GM21576 (cell line): ENCODE measurements around the gene FHAD1.

Experiments
- ATAC-seq: cut with Tn5 transposase; IDR thresholded peaks from one replicate; pipeline ENCODE4 v1.9.1; 2021; ENCODE audit warnings: mild to moderate bottlenecking, moderate library complexity; ENCODE audit not compliant: unreplicated experiment

Gene FHAD1

GRCh38 chr1:15245593-15246360, 1.2 kb upstream of the FHAD1 start:
- ATAC-seq, result no peak

DNA sequence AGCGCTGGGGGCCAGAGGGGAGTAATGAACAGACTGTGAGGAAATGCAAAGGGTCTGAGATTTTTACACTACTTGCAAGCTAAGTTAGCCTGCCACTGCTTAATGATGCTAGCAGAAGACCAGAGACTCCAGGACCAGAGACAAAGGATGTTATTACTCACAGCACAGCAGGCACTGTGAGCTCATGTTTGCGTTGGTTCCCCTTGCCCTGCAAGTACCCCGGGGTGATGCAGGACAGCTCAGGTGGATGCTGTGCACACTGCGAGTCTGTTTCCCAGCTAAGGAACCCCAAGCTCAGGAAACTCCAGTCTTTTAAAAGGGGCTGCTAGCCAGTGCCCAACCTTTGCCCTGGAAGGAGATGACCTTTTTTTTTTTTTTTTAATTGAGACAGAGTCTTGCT, 1.2 kb downstream of the FHAD1 start:
- ATAC-seq, result no peak

DNA sequence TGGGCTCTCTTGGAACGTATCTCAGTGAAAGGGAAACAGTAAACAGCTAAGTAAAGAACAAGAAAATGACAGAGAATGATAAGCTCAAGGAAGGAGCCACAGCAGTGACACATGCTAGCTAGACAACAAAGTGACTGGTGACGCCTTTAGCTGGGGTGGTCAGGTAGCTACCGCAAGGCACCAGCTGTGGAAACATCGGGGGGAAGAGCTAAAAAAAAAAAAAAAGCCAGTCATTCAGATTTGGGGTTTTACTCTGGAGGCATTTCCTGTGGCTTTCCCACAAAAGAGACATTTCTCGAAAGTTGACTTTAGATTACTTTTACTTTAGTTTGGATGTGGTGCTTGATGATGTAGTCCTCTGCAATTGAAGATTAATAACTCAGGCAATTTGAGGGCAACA, 2.1 kb downstream of the FHAD1 start:
- ATAC-seq, result no peak

DNA sequence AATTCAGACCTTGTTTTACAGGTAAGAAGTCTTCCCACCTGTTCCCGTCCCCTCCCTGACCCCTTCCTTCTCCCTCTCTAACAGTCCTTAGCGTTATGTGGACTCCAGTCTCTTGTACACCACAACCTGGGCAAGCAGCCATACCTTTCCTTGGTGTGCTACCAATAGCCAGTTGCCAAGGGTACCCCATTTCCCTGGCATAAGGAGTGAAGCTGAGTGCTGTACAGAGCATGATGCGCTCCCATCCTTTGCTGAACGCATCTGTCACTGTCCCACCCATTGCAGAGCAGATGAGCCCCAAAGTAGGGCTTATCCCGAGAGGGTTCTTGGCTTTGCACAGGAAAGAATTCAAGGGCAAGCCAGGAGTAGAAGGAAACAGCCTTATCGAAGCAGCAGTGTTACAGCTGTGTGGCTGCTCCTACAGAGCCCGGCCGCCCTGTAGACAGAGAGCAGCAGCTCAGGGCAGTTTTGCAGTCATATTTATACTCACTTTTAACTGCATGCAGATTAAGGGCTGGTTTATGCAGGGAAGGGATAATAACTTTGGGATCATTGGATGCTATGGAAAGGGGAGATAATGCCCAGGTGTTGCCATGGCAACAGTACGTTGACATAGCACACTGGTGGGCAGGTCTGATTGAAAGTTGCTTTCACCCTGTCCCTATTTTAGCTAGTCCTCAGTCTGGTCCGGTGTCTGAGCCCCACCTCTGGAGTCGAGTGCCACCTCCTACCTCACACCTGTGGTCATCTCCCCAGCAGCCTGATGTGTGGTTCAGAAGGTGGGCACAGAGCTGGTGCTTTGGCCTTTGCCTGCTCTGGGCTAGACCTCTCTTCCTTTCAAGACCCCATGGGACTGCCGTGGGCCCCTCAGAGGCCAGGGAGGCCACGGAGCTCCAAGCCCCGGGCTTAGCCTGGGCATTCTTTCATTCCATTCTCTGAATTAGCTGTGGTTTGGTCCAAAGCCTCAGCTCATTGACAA, 5.1 kb downstream of the FHAD1 start:
- no peak for ATAC-seq

DNA sequence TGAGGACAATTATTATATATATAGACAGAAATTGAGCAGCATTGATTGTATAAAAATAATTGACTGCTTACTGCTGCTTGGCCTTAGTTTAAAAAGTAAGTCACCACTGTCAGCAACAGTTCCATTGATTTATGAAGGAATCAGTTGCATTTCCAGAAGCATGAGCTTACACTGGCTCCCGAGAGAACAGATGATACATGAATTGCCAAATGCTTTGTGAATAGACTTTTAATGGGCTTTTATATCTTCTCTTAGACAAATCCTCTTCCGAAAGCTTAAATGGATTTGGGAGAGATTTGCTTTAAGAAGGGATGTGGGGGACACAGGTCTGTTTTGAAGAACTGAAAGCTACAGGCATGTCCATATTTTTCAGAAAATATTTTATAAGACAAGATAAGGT, 7.5 kb downstream of the FHAD1 start:
- ATAC-seq, result no peak

- no peak for ATAC-seq
Observed at GRCh38 chr1:15255582-15256149, 8.6 kb downstream of the FHAD1 start.

DNA sequence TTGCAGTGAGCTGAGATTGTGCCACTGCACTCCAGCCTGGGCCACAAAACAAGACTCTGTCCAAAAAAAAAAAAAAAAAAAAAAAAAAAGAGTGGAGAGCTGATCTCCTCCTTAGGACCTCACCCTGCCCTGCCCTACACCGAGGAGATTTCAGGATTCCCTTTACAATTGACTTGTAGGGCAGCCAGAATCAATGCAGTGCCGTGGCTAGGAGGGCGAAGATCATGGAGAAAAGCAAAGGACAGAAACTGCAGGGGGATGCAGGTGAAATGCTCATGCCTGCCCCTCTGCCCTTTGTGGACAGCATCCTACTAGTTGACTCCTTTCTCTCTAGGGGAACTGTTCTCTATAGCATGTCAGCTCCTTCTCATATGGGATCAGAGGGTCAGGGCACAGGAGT, 9.6 kb downstream of the FHAD1 start:
- ATAC-seq, result no peak

DNA sequence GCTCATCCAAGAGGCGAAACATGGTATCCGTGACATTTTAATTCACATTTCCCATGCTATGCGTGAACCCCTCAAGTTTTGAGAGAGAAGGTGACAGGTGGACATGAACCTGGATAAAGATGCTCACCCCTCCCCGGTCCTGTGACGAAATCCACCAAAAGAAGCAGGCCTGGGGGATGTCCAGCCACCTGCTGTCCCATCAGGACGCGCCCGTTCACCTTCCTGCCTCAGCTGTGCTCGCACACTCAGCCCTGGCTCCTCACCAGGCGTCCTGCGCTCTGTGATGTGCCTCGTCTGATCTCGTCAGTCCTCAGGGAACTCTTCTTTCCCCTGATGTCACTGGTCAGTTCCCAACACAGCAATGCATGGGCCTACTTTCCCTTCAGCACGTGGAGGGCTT, 10.3 kb downstream of the FHAD1 start:
- no peak for ATAC-seq

DNA sequence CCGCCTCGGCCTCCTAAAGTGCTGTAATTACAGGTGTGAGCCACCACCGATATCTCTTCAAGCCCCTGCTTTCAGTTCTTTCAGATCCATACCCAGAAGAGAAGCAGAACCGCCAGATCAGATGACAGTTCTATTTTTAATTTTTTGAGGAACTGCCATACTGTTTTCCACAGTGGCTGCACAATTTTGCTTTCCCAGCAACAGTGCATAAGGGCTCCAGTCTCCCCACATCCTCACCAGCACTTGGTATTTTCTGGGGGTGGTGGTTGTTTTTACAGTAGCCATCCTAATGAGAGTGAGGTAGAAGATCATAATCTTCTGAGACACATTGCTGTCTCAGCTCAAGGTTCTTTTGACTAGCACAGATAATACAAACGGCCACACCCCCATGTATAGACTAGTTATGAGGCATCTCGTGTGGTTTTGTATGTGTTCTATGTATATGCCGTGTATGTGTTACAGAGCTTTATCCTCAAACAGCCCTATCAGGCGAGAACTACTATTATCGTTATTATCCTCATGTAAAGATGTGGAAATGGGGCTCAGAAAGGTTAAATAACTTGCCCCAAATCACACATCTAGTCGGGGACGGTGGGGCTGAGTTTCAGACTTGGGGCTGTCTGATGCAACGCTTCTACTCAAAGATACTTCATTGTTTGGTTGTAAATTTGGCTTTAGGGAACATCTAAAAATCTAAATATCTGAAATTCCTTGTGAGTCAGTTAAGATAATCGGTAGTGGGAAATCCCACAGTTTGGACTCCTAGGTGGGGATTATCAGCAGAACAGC, 12.0 kb downstream of the FHAD1 start:
- no peak for ATAC-seq

DNA sequence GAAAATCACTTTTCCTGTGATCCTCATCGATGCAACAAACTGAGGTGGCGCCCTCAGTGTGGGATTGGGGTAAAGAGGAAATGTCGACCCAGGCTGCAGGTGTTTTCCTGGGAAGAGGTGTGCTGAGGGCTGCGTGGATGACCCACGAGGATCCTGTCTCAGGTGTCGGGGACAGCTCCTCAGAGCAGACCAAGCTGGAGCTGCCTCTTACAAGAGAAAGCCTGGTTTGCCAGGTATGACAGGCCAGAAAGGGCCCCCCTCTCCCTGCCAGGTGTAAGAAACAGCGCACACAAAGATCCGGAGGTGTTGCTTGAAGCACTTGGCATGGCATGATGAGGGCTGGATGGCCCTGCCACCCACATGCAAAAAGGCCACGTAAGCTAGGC, 12.6 kb downstream of the FHAD1 start:
- ATAC-seq, result no peak

DNA sequence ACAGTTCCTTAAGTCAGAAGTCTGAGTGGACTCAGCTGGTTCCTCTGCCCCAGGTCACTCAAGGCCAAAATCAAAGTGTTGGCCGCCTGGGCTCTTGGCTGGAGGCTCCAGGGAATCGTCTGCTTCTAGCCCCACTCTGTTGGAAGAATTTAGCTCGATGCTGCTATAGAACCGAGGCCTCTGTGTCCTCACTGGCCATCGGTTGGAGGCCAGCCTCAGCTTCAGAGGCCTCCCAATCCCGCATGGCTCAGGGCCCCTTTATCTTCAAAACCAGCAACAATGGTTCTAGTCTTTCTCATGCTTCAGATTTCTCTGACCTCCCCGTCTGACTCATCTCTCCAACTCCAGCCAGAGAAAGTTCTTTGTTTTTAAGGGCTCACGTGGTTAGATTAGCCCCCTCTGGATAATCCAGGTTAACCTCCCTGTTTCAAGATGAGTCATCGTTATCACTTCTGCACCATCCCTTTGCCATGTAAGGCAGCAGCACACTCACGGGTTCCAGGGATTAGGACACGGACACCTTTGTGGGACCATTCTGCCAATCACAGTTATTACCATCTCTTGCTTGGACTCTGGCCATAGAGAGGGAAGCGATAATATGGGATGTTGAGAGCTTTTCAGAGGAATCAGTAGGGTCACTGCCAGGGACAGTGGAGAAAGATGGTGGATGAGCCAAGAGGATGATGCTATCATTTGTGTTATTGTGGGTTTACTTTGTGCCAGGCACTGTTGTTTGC, 13.6 kb downstream of the FHAD1 start:
- no peak for ATAC-seq

- ATAC-seq, result no peak
Observed at GRCh38 chr1:15261155-15262002, 14.4 kb downstream of the FHAD1 start.

DNA sequence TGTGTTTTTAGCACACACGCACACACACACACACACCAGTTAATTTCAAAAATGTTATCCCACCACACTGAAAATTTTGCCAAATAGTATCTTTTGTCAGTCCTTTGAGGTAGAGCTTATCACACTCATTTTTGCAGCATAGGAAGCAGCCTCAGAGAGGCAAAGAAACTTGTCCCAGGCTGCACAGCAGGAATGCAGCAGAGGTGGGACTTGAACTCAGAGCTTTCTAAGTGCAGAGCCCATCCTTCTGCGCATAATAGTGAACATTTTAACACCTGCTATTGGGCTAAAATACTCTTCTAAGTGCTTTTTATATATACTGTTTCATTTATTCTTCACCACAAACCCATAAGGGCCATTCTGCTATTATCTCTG, 15.0 kb downstream of the FHAD1 start:
- no peak for ATAC-seq

DNA sequence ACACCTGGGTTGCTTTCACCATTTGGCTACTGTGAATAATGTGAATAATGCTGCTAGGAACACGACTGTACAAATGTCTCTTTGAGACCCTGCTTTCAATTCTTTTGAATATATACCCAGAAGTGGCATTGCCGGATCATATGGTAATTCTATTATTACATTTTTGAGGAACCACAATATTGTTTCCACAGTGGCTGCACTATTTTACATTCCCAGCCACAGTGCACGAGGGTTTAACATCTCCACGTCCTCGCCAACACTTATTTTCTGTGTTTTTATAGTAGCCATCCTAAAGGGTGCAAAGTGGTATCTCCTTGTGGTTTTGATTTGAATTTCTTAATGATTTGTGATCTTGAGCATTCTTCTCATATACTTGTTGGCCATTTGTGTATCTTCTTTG, 15.7 kb downstream of the FHAD1 start:
- no peak for ATAC-seq

DNA sequence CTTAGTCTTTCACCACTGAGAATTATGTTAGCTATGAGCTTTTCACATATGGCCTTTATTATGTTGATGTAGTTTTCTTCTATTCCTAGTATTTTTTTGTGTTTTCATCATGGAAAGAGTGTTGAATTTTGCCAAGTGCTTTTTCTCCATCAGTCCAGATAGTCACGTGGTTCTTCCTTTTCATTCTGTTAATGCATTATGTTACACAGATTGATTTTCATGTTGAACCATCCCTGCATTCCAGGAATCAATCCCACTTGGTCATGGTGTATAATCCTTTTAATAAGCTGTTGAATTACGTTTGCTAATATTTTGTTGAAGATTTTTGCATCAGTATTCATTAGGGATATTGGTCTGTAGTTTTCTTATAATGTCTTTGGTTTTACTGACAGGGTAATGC, 17.7 kb downstream of the FHAD1 start:
- ATAC-seq, result no peak

DNA sequence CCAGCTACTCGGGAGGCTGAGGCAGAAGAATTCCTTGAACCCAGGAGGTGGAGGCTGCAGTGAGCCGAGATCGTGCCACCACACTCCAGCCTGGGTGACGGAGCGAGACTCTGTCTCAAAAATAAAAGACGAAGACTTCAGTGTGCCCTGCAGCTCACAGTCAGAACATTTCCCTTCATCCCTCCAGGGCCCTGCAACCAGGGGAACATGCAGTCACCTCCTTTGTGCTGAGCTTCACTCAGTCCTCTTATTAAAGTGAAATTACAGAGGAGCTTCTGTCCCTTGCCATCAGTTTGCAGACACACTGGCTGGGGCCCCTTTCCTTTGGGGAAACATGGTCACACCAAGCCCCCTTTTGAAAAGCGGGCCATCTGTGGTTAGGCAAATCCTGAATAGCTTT, 24.2 kb downstream of the FHAD1 start:
- ATAC-seq, result no peak

- ATAC-seq, result no peak
Observed at GRCh38 chr1:15272009-15272781, 25.2 kb downstream of the FHAD1 start.

- ATAC-seq, result no peak
Observed at GRCh38 chr1:15272782-15273127, 25.7 kb downstream of the FHAD1 start.

DNA sequence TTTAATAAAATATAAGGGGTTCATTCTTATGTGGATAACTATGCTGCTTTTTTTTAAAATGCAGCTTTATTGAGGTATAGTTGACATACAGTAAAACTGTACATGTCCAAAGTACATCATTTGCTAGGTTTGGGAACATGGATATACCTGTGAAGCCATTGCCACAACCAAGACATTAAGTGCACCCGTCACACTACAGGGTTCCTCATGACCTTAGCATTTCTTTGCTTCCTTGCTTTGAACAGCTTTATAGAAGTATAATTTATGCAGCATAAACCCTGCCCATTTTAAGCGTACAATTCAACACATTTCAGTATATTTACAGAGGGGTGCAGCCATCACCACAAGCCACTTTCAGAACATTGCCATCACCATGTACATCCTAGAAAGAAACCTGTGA, 26.3 kb downstream of the FHAD1 start:
- no peak for ATAC-seq
